ENCODE results near the gene PTGR3.

PTGR3 gene

GRCh38 chr18:75223687-75224347 is 14.9 kb upstream of the PTGR3 start:
- H3K27ac Mint-ChIP-seq = peak overlapping the region; percentile 68

GRCh38 chr18:75222407-75222806 is 13.5 kb upstream of the PTGR3 start:
- Mint-ChIP-seq H3K4me1 (peaks cover 95% of the 10 kb centered on the region), H3K9me3 (no peaks in the 10 kb centered on the region), H3K36me3 (peaks cover 1% of the 10 kb centered on the region), H3K4me3 (peak overlapping the region; percentile 80), H3K27ac (peak overlapping the region; percentile 92), H3K27me3 (no peaks in the 10 kb centered on the region)

More at GRCh38 chr18:75223687-75224347, 14.9 kb upstream of the PTGR3 start:
- Mint-ChIP-seq H3K4me3 (no peak overlapping the region), H3K27me3 (no peaks in the 10 kb centered on the region), H3K9me3 (no peaks in the 10 kb centered on the region), H3K36me3 (peaks cover 1% of the 10 kb centered on the region), H3K4me1 (peaks cover 97% of the 10 kb centered on the region)

- H3K27me3 Mint-ChIP-seq = no peaks in the 10 kb centered on the region
- H3K4me3 Mint-ChIP-seq = peak overlapping the region; percentile 80
- peaks cover 1% of the 10 kb centered on the region for H3K36me3 Mint-ChIP-seq
- peak overlapping the region; percentile 92 for H3K27ac Mint-ChIP-seq
- peaks cover 95% of the 10 kb centered on the region for H3K4me1 Mint-ChIP-seq
- H3K9me3 Mint-ChIP-seq = no peaks in the 10 kb centered on the region
These were observed 13.0 kb upstream of the PTGR3 start for GRCh38 chr18:75221897-75222296.

GRCh38 chr18:75221397-75221796 is 12.5 kb upstream of the PTGR3 start:
- Mint-ChIP-seq H3K27me3 (no peaks in the 10 kb centered on the region), H3K36me3 (peaks cover 1% of the 10 kb centered on the region), H3K9me3 (no peaks in the 10 kb centered on the region), H3K27ac (no peak overlapping the region), H3K4me3 (no peak overlapping the region), H3K4me1 (peaks cover 95% of the 10 kb centered on the region)

- Mint-ChIP-seq H3K36me3 (peaks cover 1% of the 10 kb centered on the region), H3K4me3 (peak overlapping the region; percentile 19), H3K27me3 (no peaks in the 10 kb centered on the region), H3K4me1 (peaks cover 95% of the 10 kb centered on the region), H3K27ac (no peak overlapping the region), H3K9me3 (no peaks in the 10 kb centered on the region)
These were observed 11.8 kb upstream of the PTGR3 start for GRCh38 chr18:75220551-75221355.

- H3K9me3 Mint-ChIP-seq = no peaks in the 10 kb centered on the region
- peak overlapping the region; percentile 23 for H3K27ac Mint-ChIP-seq
- no peaks in the 10 kb centered on the region for H3K27me3 Mint-ChIP-seq
- H3K36me3 Mint-ChIP-seq = peaks cover 3% of the 10 kb centered on the region
- H3K4me1 Mint-ChIP-seq = peaks cover 95% of the 10 kb centered on the region
- no peak overlapping the region for H3K4me3 Mint-ChIP-seq
These were observed 10.9 kb upstream of the PTGR3 start for GRCh38 chr18:75219745-75220375.

- no peaks in the 10 kb centered on the region for H3K27me3 Mint-ChIP-seq
- H3K4me1 Mint-ChIP-seq = peaks cover 95% of the 10 kb centered on the region
- no peaks in the 10 kb centered on the region for H3K9me3 Mint-ChIP-seq
- peak overlapping the region; percentile 12 for H3K27ac Mint-ChIP-seq
- peaks cover 2% of the 10 kb centered on the region for H3K36me3 Mint-ChIP-seq
- no peak overlapping the region for H3K4me3 Mint-ChIP-seq
These were observed 9.4 kb upstream of the PTGR3 start for GRCh38 chr18:75218065-75218923.

GRCh38 chr18:75216911-75217689 is 8.2 kb upstream of the PTGR3 start:
- Mint-ChIP-seq H3K4me1 (peaks cover 93% of the 10 kb centered on the region), H3K9me3 (no peaks in the 10 kb centered on the region), H3K27ac (peak overlapping the region; percentile 78), H3K36me3 (peaks cover 2% of the 10 kb centered on the region), H3K4me3 (peak overlapping the region; percentile 62), H3K27me3 (no peaks in the 10 kb centered on the region)

- peak overlapping the region; percentile 62 for H3K4me3 Mint-ChIP-seq
- no peaks in the 10 kb centered on the region for H3K27me3 Mint-ChIP-seq
- peaks cover 86% of the 10 kb centered on the region for H3K4me1 Mint-ChIP-seq
These were observed 7.4 kb upstream of the PTGR3 start for GRCh38 chr18:75216212-75216910.

GRCh38 chr18:75215663-75216062 is 6.7 kb upstream of the PTGR3 start:
- Mint-ChIP-seq H3K36me3 (peaks cover 2% of the 10 kb centered on the region), H3K9me3 (no peaks in the 10 kb centered on the region), H3K27me3 (no peaks in the 10 kb centered on the region), H3K27ac (peak overlapping the region; percentile 90), H3K4me1 (peaks cover 84% of the 10 kb centered on the region), H3K4me3 (peak overlapping the region; percentile 33)

More at GRCh38 chr18:75216212-75216910, 7.4 kb upstream of the PTGR3 start:
- Mint-ChIP-seq H3K27ac (peak overlapping the region; percentile 78), H3K9me3 (no peaks in the 10 kb centered on the region), H3K36me3 (peaks cover 2% of the 10 kb centered on the region)

- H3K27ac Mint-ChIP-seq = peak overlapping the region; percentile 90
- H3K36me3 Mint-ChIP-seq = peaks cover 2% of the 10 kb centered on the region
- peaks cover 84% of the 10 kb centered on the region for H3K4me1 Mint-ChIP-seq
- H3K9me3 Mint-ChIP-seq = no peaks in the 10 kb centered on the region
- H3K4me3 Mint-ChIP-seq = peak overlapping the region; percentile 33
- H3K27me3 Mint-ChIP-seq = no peaks in the 10 kb centered on the region
These were observed 6.0 kb upstream of the PTGR3 start for GRCh38 chr18:75214766-75215510.

GRCh38 chr18:75214332-75214690 is 5.4 kb upstream of the PTGR3 start:
- no peaks in the 10 kb centered on the region for H3K27me3 Mint-ChIP-seq
- H3K9me3 Mint-ChIP-seq = no peaks in the 10 kb centered on the region
- peak overlapping the region; percentile 59 for H3K27ac Mint-ChIP-seq
- H3K4me1 Mint-ChIP-seq = peaks cover 81% of the 10 kb centered on the region
- H3K4me3 Mint-ChIP-seq = peak overlapping the region; percentile 24
- peaks cover 2% of the 10 kb centered on the region for H3K36me3 Mint-ChIP-seq

- Mint-ChIP-seq H3K27me3 (no peaks in the 10 kb centered on the region), H3K4me3 (peak overlapping the region; percentile 24), H3K36me3 (peaks cover 2% of the 10 kb centered on the region), H3K27ac (peak overlapping the region; percentile 59), H3K9me3 (no peaks in the 10 kb centered on the region), H3K4me1 (peaks cover 76% of the 10 kb centered on the region)
These were observed 4.8 kb upstream of the PTGR3 start for GRCh38 chr18:75213611-75214331.
